Upper lobe of left lung (tissue), 6 donors: ENCODE results near the gene NISCH. TPM values are rescaled to one million over a fixed set of nuclear protein-coding genes. Genes with fewer than 3 reads are reported as not detected.

Experiments used
- ATAC-seq, 2 donors: fragments of 200-7000 bp; cut with Tn5 transposase; one replicate each; pipeline ENCODE4 v1.9.1; 2022; ENCODE audit warnings: mild to moderate bottlenecking in 2 of 2, moderate library complexity in 2 of 2; ENCODE audit not compliant: low FRiP score in 2 of 2
- DNase-seq, 2 donors: peaks; one replicate each; pipeline ENCODE4 v3.0.0-alpha.2; 2019 to 2020
- H3K27ac ChIP-seq, 4 donors: fragments of 200-600 bp; sonication (generic); one replicate each; pipeline ENCODE4 v1.5.1; 2016 to 2019
- H3K27me3 ChIP-seq, 4 donors: fragments of 200-600 bp; sonication (generic); one replicate each; pipeline ENCODE4 v1.5.1; 2017 to 2019
- H3K36me3 ChIP-seq, 4 donors: fragments of 200-600 bp; sonication (generic); one replicate each; pipeline ENCODE4 v1.5.1; 2016 to 2019
- H3K4me1 ChIP-seq, 4 donors: fragments of 200-600 bp; sonication (generic); one replicate each; pipeline ENCODE4 v1.5.1; 2018 to 2019
- H3K4me3 ChIP-seq, 4 donors: fragments of 200-600 bp; sonication (generic); one replicate each; pipeline ENCODE4 v1.5.1; 2017 to 2019; ENCODE audit warnings: mild to moderate bottlenecking in 2 of 4, moderate library complexity in 1 of 4
- H3K9me3 ChIP-seq, 4 donors: fragments of 200-600 bp; sonication (generic); one replicate each; pipeline ENCODE4 v1.5.1; 2018 to 2019
- EP300 ChIP-seq, 4 donors: sonication (generic); formaldehyde crosslinking; IDR thresholded peaks; one replicate each; pipeline ENCODE4 v1.5.1; 2017; ENCODE audit warnings: antibody characterized with exemption in 4 of 4, control low read depth in 2 of 4
- POLR2A ChIP-seq, 4 donors: fragments of 450-650 bp; IDR thresholded peaks; one replicate each; pipeline ENCODE4 v1.5.1; 2016 to 2017; ENCODE audit warnings: antibody characterized with exemption in 4 of 4, mild to moderate bottlenecking in 2 of 4
- POLR2AphosphoS5 ChIP-seq, 2 donors: sonication (generic); formaldehyde crosslinking; IDR thresholded peaks; one replicate each; pipeline ENCODE4 v1.5.1; 2017; ENCODE audit warnings: antibody characterized with exemption in 2 of 2
- WGBS, 2 donors: methylation state at CpG; one replicate each; pipeline ENCODE4 v1.1.5; 2017 to 2018; 5-methylcytosine and 5-hydroxymethylcytosine counted together
- total RNA-seq, 6 donors: library from RNA; depleted of rRNA in 4 of 6; stranded (reverse); fragments of >200 nt in 4 of 6; gene quantifications; one replicate each; pipeline versions ENCODE4 v1.1.0 to v1.2.1, GENCODE V29; 2016 to 2021
- TF ChIP-seq, protein P1 (sequence below), 6 experiments: fragments of 450-650 bp in 4 of 6; fragments of 200-600 bp in 2 of 6; sonication (generic) in 2 of 6; IDR thresholded peaks; one replicate each; pipeline ENCODE4 v1.5.1; 2016 to 2019; ENCODE audit warnings: antibody characterized with exemption in 6 of 6
- donor health status: DM: no; HTN: no; CAD: no; lungs with moderate emphysema.
- donor health status: DM: no; HTN: yes; CAD: no; lungs with severe emphysema.

NISCH gene
- total RNA-seq, 6 donors from 2014 or later = 60.7 to 288 (median 83.0) TPM

DNA sequence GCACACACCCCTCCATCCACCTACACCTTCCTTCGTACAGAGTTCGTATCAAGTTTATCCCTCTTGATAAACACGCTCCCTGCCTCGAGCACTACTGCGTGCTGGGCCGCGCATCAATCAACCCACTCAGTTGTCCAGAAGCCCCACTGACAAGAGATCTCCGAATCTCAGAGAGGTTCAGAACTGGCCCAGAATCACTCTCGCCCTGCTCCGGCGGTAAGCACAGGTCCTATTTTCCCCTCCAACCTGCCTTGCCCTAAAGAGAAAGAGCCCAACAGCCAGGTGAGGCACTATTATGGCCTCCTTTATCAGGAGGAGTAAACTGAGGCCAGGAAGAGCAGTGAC, 494 bp upstream of the NISCH start:
- TF ChIP-seq POLR2AphosphoS5 (IDR thresholded peaks at IDR 0.05) (no peak), POLR2A (IDR thresholded peaks at IDR 0.05) (no peak), EP300 (IDR thresholded peaks at IDR 0.05) (no peak)
- TF ChIP-seq, protein P1, sequence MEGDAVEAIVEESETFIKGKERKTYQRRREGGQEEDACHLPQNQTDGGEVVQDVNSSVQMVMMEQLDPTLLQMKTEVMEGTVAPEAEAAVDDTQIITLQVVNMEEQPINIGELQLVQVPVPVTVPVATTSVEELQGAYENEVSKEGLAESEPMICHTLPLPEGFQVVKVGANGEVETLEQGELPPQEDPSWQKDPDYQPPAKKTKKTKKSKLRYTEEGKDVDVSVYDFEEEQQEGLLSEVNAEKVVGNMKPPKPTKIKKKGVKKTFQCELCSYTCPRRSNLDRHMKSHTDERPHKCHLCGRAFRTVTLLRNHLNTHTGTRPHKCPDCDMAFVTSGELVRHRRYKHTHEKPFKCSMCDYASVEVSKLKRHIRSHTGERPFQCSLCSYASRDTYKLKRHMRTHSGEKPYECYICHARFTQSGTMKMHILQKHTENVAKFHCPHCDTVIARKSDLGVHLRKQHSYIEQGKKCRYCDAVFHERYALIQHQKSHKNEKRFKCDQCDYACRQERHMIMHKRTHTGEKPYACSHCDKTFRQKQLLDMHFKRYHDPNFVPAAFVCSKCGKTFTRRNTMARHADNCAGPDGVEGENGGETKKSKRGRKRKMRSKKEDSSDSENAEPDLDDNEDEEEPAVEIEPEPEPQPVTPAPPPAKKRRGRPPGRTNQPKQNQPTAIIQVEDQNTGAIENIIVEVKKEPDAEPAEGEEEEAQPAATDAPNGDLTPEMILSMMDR (IDR thresholded peaks at IDR 0.05) = no peak
- peaks cover 23 to 41% (median 35%) of the 10 kb centered on the region in 4 donors for H3K4me1 ChIP-seq
- no peaks in the 10 kb centered on the region for H3K27me3 ChIP-seq
- peak overlapping the region; percentile 85 to 95 (median 90) for H3K27ac ChIP-seq
- DNase-seq (no peak), ATAC-seq (no peak)
- no peaks in the 10 kb centered on the region for H3K9me3 ChIP-seq
- 30 to 39% methylated on average over 11 of the region's 11 CpGs for WGBS, 2 donors
- peak overlapping the region; percentile 45 to 95 (median 83) for H3K4me3 ChIP-seq
- peaks cover 8 to 24% (median 17%) of the 10 kb centered on the region in 4 donors for H3K36me3 ChIP-seq

GRCh38 chr3:52456169-52456799, 880 bp downstream of the NISCH start:
- ATAC-seq = peak in 1 of 2 donors; percentile 70
- H3K27ac ChIP-seq = peak overlapping the region; percentile 85 to 95 (median 90)
- 10 to 13% methylated on average over 7 to 13 of the region's 13 CpGs for WGBS, 2 donors
- peak overlapping the region; percentile 30 to 95 (median 83) for H3K4me3 ChIP-seq
- H3K4me1 ChIP-seq = peaks cover 23 to 41% (median 32%) of the 10 kb centered on the region in 4 donors
- H3K9me3 ChIP-seq = no peaks in the 10 kb centered on the region
- H3K27me3 ChIP-seq = no peaks in the 10 kb centered on the region
- DNase-seq = peak in 1 of 2 donors; percentile 37
- peak in 1 of 2 donors; percentile 5 for TF ChIP-seq POLR2AphosphoS5 (IDR thresholded peaks at IDR 0.05)
- TF ChIP-seq POLR2A (IDR thresholded peaks at IDR 0.05) = no peak
- H3K36me3 ChIP-seq = peaks cover 18 to 38% (median 28%) of the 10 kb centered on the region in 4 donors

GRCh38 chr3:52456800-52457183, 1.4 kb downstream of the NISCH start:
- ATAC-seq = no peak
- no peak for DNase-seq

GRCh38 chr3:52458031-52458760, 2.8 kb downstream of the NISCH start:
- Histone ChIP-seq H3K27me3 (no peaks in the 10 kb centered on the region), H3K36me3 (peaks cover 18 to 50% (median 33%) of the 10 kb centered on the region in 4 donors), H3K27ac (no peak overlapping the region), H3K4me3 (no peak overlapping the region), H3K4me1 (peaks cover 23 to 41% (median 34%) of the 10 kb centered on the region in 4 donors), H3K9me3 (no peaks in the 10 kb centered on the region)
- no peak for TF ChIP-seq POLR2A (IDR thresholded peaks at IDR 0.05)
- TF ChIP-seq POLR2AphosphoS5 (IDR thresholded peaks at IDR 0.05) = no peak
- TF ChIP-seq EP300 (IDR thresholded peaks at IDR 0.05) = no peak
- TF ChIP-seq, protein P1 (IDR thresholded peaks at IDR 0.05) = no peak
- DNase-seq = no peak
- no peak for ATAC-seq
- WGBS, 2 donors = 79 to 91% methylated on average over 6 of the region's 6 CpGs

More at GRCh38 chr3:52456800-52457183, 1.4 kb downstream of the NISCH start:
- Histone ChIP-seq H3K4me1 (peaks cover 23 to 41% (median 32%) of the 10 kb centered on the region in 4 donors), H3K4me3 (peak overlapping the region in 3 of 4 donors; percentile 81 to 95 (median 85)), H3K27ac (peak overlapping the region; percentile 85 to 95 (median 90)), H3K27me3 (no peaks in the 10 kb centered on the region), H3K9me3 (no peaks in the 10 kb centered on the region), H3K36me3 (peaks cover 18 to 43% (median 30%) of the 10 kb centered on the region in 4 donors)
- 79 to 84% methylated on average over 5 of the region's 5 CpGs for WGBS, 2 donors
- TF ChIP-seq POLR2A (IDR thresholded peaks at IDR 0.05) (no peak), POLR2AphosphoS5 (IDR thresholded peaks at IDR 0.05) (no peak), EP300 (IDR thresholded peaks at IDR 0.05) (no peak)
- TF ChIP-seq, protein P1 (IDR thresholded peaks at IDR 0.05) = no peak

DNA sequence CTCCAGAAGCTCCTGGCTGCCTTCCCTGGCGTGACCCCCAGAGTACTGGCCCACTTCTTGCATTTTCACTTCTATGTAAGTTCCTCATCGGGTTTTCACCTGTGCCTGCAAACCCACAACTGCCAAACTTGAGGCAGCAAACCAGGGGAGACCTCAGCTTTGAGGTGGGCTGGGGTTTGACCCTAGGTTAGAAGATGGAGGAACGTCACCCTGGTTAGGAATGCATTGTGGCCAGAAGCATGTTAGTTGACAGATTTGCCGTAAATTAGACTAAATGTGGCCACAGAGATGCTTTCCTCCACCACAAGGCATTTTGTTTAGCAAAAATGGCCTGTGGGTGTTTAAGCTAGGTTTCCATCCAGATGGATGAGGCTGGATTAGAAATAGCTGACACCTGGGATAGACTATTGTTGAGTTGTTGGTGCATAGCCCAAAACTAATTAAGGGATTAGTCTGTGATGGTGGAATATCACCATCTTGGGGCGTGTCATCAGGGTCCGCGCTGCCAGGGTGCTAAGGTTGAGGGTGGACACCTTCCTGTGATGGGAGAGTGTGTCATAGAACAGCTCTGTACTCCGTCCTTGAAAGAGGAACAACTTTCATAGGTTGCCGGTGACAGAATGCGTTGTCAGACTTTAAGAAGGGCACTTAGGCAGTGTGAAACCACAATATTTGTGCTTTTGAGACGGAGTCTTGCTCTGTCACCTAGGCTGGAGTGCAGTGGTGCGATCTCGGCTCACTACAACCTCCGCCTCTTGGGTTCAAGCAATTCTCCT, 3.6 kb downstream of the NISCH start:
- Histone ChIP-seq H3K9me3 (no peaks in the 10 kb centered on the region), H3K4me1 (peaks cover 20 to 37% (median 30%) of the 10 kb centered on the region in 4 donors), H3K27me3 (no peaks in the 10 kb centered on the region), H3K27ac (no peak overlapping the region), H3K4me3 (no peak overlapping the region), H3K36me3 (peaks cover 18 to 53% (median 33%) of the 10 kb centered on the region in 4 donors)
- ATAC-seq (no peak), DNase-seq (no peak)
- TF ChIP-seq POLR2AphosphoS5 (IDR thresholded peaks at IDR 0.05) (no peak), POLR2A (IDR thresholded peaks at IDR 0.05) (no peak), EP300 (IDR thresholded peaks at IDR 0.05) (no peak)
- TF ChIP-seq, protein P1 (IDR thresholded peaks at IDR 0.05) = no peak
- 92 to 94% methylated on average over 14 of the region's 14 CpGs for WGBS, 2 donors
